IMR-90 (cell line): ENCODE measurements around the gene FERD3L. TPM values are rescaled to one million over a fixed set of nuclear protein-coding genes. Genes with fewer than 3 reads are reported as not detected.

ENCODE experiments used
- ATAC-seq: fragments of 200-7000 bp; cut with Tn5 transposase; 2 replicates; pipeline ENCODE4 v1.9.1; 2020; ENCODE audit warnings: low read depth, mild to moderate bottlenecking, moderate library complexity
- BruUV-seq: library from RNA; stranded (reverse); fragments of 400-500 nt; replicated peaks from 2 replicates; lab custom pipeline; 2021; lab: Mats Ljungman, UMichigan
- CTCF ChIA-PET: fragments of 300-600 bp; formaldehyde crosslinking; extraction: SDS; loops from one replicate; lab custom pipeline; 2021; ENCODE audit warnings: antibody characterized with exemption; lab: Yijun Ruan, JAX
- POLR2A ChIA-PET: fragments of 300-600 bp; sonication (Branson Sonifier 250); formaldehyde crosslinking; loops from one replicate; lab custom pipeline; 2022; ENCODE audit warnings: antibody characterized with exemption; ENCODE audit not compliant: unreplicated experiment; lab: Charles Lee
- DNase-seq: peaks from one replicate; pipeline ENCODE4 v3.0.0; 2013
- H2AFZ ChIP-seq: replicated peaks from 2 replicates; pipeline ENCODE3; 2013; ENCODE audit warnings: low read length, mild to moderate bottlenecking; ENCODE audit not compliant: poor library complexity
- H2AK5ac ChIP-seq: 2 replicates; pipeline ENCODE4 v1.6.1; 2013; ENCODE audit warnings: low read depth, low read length, inconsistent platforms
- H2AK9ac ChIP-seq: replicated peaks from 2 replicates; pipeline ENCODE3; 2013; ENCODE audit warnings: mild to moderate bottlenecking, low read depth, low read length, moderate library complexity; ENCODE audit not compliant: poor library complexity
- H2BK120ac ChIP-seq: 2 replicates; pipeline ENCODE4 v1.6.1; 2013; ENCODE audit warnings: low read depth, low read length, inconsistent platforms
- H2BK15ac ChIP-seq: 3 replicates; pipeline ENCODE4 v1.6.1; 2013; ENCODE audit warnings: low read depth, low read length, inconsistent platforms
- H2BK20ac ChIP-seq: 2 replicates; pipeline ENCODE4 v1.6.1; 2013; ENCODE audit warnings: low read depth, mild to moderate bottlenecking, inconsistent platforms, low read length, moderate library complexity
- H2BK5ac ChIP-seq: 2 replicates; pipeline ENCODE4 v1.6.1; 2013; ENCODE audit warnings: mild to moderate bottlenecking, low read depth, low read length, inconsistent platforms; ENCODE audit not compliant: poor library complexity, severe bottlenecking
- H3K14ac ChIP-seq: replicated peaks from 2 replicates; pipeline ENCODE4 v1.6.1; 2013; ENCODE audit warnings: low read depth, low read length, inconsistent platforms
- H3K18ac ChIP-seq: 2 replicates; pipeline ENCODE4 v1.6.1; 2013; ENCODE audit warnings: low read depth, low read length, control low read depth
- H3K23ac ChIP-seq: 2 replicates; pipeline ENCODE4 v1.6.1; 2013; ENCODE audit warnings: low read depth, low read length, inconsistent platforms
- H3K27ac ChIP-seq: 2 replicates; pipeline ENCODE4 v1.5.1; 2013; ENCODE audit warnings: mild to moderate bottlenecking, control low read depth, low read length; ENCODE audit not compliant: insufficient read depth
- H3K27me3 ChIP-seq: 2 replicates; pipeline ENCODE4 v1.6.1; 2013; ENCODE audit warnings: low read length; ENCODE audit not compliant: control insufficient read depth, insufficient read depth
- H3K36me3 ChIP-seq: 2 replicates; pipeline ENCODE4 v1.6.1; 2013; ENCODE audit warnings: low read length, mixed read lengths; ENCODE audit not compliant: control insufficient read depth, insufficient read depth
- H3K4ac ChIP-seq: 2 replicates; pipeline ENCODE4 v1.6.1; 2013; ENCODE audit warnings: low read depth, low read length, inconsistent platforms
- H3K4me1 ChIP-seq: 2 replicates; pipeline ENCODE4 v1.6.1; 2013; ENCODE audit warnings: low read length, mixed read lengths; ENCODE audit not compliant: control insufficient read depth, insufficient read depth
- H3K4me2 ChIP-seq: 2 replicates; pipeline ENCODE4 v1.6.1; 2013; ENCODE audit warnings: low read depth, mild to moderate bottlenecking, control low read depth, low read length, moderate library complexity
- H3K4me3 ChIP-seq: 2 replicates; pipeline ENCODE4 v1.5.1; 2013; ENCODE audit warnings: low read depth, mild to moderate bottlenecking, control low read depth, low read length, moderate library complexity; ENCODE audit not compliant: insufficient read depth
- H3K56ac ChIP-seq: 2 replicates; pipeline ENCODE4 v1.6.1; 2013; ENCODE audit warnings: low read length, inconsistent platforms; ENCODE audit not compliant: insufficient read depth; ENCODE audit errors: extremely low read depth
- H3K79me1 ChIP-seq, 2 experiments: 2 replicates each; pipeline ENCODE4 v1.6.1; 2013; ENCODE audit warnings: low read length in 2 of 2, inconsistent platforms in 1 of 2, low read depth in 1 of 2
- H3K9ac ChIP-seq: 2 replicates; pipeline ENCODE4 v1.6.1; 2013; ENCODE audit warnings: low read depth, low read length, control low read depth
- H3K9me1 ChIP-seq: 2 replicates; pipeline ENCODE4 v1.6.1; 2013; ENCODE audit warnings: low read length, inconsistent platforms; ENCODE audit not compliant: insufficient read depth
- H3K9me3 ChIP-seq: 2 replicates; pipeline ENCODE4 v1.6.1; 2013; ENCODE audit warnings: low read length; ENCODE audit not compliant: control insufficient read depth, insufficient read depth
- H4K20me1 ChIP-seq: 2 replicates; pipeline ENCODE4 v1.6.1; 2013; ENCODE audit warnings: low read length, inconsistent platforms; ENCODE audit not compliant: insufficient read depth
- H4K5ac ChIP-seq: 2 replicates; pipeline ENCODE4 v1.6.1; 2013; ENCODE audit warnings: mild to moderate bottlenecking, low read depth, low read length, control low read depth
- H4K8ac ChIP-seq, 2 experiments: 2 replicates each; pipeline ENCODE4 v1.6.1; 2013; ENCODE audit warnings: low read depth in 2 of 2, low read length in 2 of 2, control low read depth in 1 of 2, inconsistent platforms in 1 of 2
- H4K91ac ChIP-seq: 2 replicates; pipeline ENCODE4 v1.6.1; 2013; ENCODE audit warnings: low read depth, low read length, inconsistent platforms; ENCODE audit not compliant: insufficient read depth
- BHLHE40 ChIP-seq: fragments of 150-350 bp; IDR thresholded peaks from 2 replicates; pipeline ENCODE4 v1.6.1; 2016; ENCODE audit warnings: mild to moderate bottlenecking, low read depth, low read length
- CEBPB ChIP-seq: IDR thresholded peaks from 2 replicates; pipeline ENCODE4 v1.6.1; 2012; ENCODE audit warnings: low read depth, low read length, improper control_type of control experiment
- CHD1 ChIP-seq: IDR thresholded peaks from 2 replicates; pipeline ENCODE4 v1.6.1; 2012; ENCODE audit warnings: low read depth, low read length, improper control_type of control experiment
- CTCF ChIP-seq: conservative IDR thresholded peaks from 2 replicates; pipeline ENCODE4 v1.5.1; 2012; ENCODE audit warnings: mild to moderate bottlenecking, low read depth, low read length, improper control_type of control experiment
- ELK1 ChIP-seq: fragments of 150-350 bp; IDR thresholded peaks from 2 replicates; pipeline ENCODE4 v1.6.1; 2016; ENCODE audit warnings: low read depth, mild to moderate bottlenecking, low read length, moderate library complexity, borderline replicate concordance
- FOS ChIP-seq: fragments of 150-350 bp; IDR thresholded peaks from 2 replicates; pipeline ENCODE4 v1.6.1; 2016; ENCODE audit warnings: low read depth, low read length
- MAFK ChIP-seq: IDR thresholded peaks from 2 replicates; pipeline ENCODE4 v1.6.1; 2012; ENCODE audit warnings: low read depth, low read length, improper control_type of control experiment
- MAZ ChIP-seq: IDR thresholded peaks from 2 replicates; pipeline ENCODE4 v1.6.1; 2012; ENCODE audit warnings: low read depth, mild to moderate bottlenecking, low read length, improper control_type of control experiment, moderate library complexity, borderline replicate concordance
- NFE2L2 ChIP-seq: fragments of 150-350 bp; IDR thresholded peaks from 2 replicates; pipeline ENCODE4 v1.6.1; 2016; ENCODE audit warnings: low read depth, mild to moderate bottlenecking, low read length
- POLR2A ChIP-seq: IDR thresholded peaks from 2 replicates; pipeline ENCODE4 v1.6.1; 2012; ENCODE audit warnings: mild to moderate bottlenecking, low read depth, low read length
- RAD21 ChIP-seq: IDR thresholded peaks from 2 replicates; pipeline ENCODE4 v1.6.1; 2012; ENCODE audit warnings: low read length, improper control_type of control experiment
- RCOR1 ChIP-seq: IDR thresholded peaks from 2 replicates; pipeline ENCODE4 v1.6.1; 2012; ENCODE audit warnings: mild to moderate bottlenecking, low read length, improper control_type of control experiment; ENCODE audit not compliant: insufficient replicate concordance
- RFX5 ChIP-seq: IDR thresholded peaks from 2 replicates; pipeline ENCODE4 v1.8.0; 2012; ENCODE audit warnings: low read depth, mild to moderate bottlenecking, low read length, moderate library complexity
- SMC3 ChIP-seq: fragments of 150-350 bp; IDR thresholded peaks from 2 replicates; pipeline ENCODE4 v1.6.1; 2016; ENCODE audit warnings: low read depth, mild to moderate bottlenecking, antibody characterized with exemption, low read length, moderate library complexity
- USF2 ChIP-seq: fragments of 150-350 bp; IDR thresholded peaks from 2 replicates; pipeline ENCODE4 v1.6.1; 2017; ENCODE audit warnings: mild to moderate bottlenecking, antibody characterized with exemption, low read length, low read depth
- WGBS, 2 experiments: methylation state at CpG; one replicate each; pipeline versions ENCODE4 v1.1.5 to v1.1.7; 2013; ENCODE audit warnings: missing lambda C conversion rate in 2 of 2; ENCODE audit not compliant: insufficient read length in 1 of 2; ENCODE audit errors: extremely low coverage in 2 of 2; 5-methylcytosine and 5-hydroxymethylcytosine counted together
- dilution Hi-C: fragments of 300-500 bp; cut with HindIII; formaldehyde crosslinking; loops from one replicate; pipeline ENCODE4 v1.14.3; 2018; ENCODE audit warnings: low sequenced_read_pairs; ENCODE audit not compliant: unreplicated experiment
- in situ Hi-C: fragments of 300-500 bp; cut with MboI; formaldehyde crosslinking; loops from 3 replicates; pipeline ENCODE4 v1.14.3; 2019; ENCODE audit warnings: low sequenced_read_pairs, inconsistent platforms, mixed read lengths
- intact Hi-C: fragments of 100-400 bp; cut with micrococcal nuclease; formaldehyde crosslinking; loops from 2 replicates; pipeline ENCODE4 v1.10.0; 2022
- polyA plus RNA-seq, 3 experiments: library from polyadenylated mRNA; depleted of rRNA; stranded (reverse); fragments of >200 nt; gene quantifications; 2 replicates each; pipeline ENCODE4 v1.2.3, GENCODE V29; 2012; ENCODE audit warnings: low replicate concordance in 1 of 3
- total RNA-seq: library from RNA; depleted of rRNA; stranded (reverse); fragments of >200 nt; gene quantifications from 2 replicates; pipeline ENCODE4 v1.2.3, GENCODE V29; 2012

Gene FERD3L
- total and polyA plus RNA-seq, 2 of the 4 experiments (the other 2 are of a cell fraction) = not detected

GRCh38 chr7:19110776-19111175 is 34.4 kb downstream of the FERD3L start:
- Histone ChIP-seq H2BK20ac (no peak overlapping the region), H2AK5ac (no peak overlapping the region), H2BK15ac (no peak overlapping the region), H3K18ac (no peak overlapping the region), H3K14ac (no peak overlapping the region), H3K36me3 (no peaks in the 10 kb centered on the region; the same call in 1 of the 2 replicates), H2BK120ac (no peak overlapping the region), H3K23ac (no peak overlapping the region), H3K79me1 (peaks cover 6 to 34% of the 10 kb centered on the region in 2 experiments; a peak in 3 of 4 replicates), H3K56ac (no peak overlapping the region), H2AK9ac (no peak overlapping the region), H2BK5ac (no peak overlapping the region), H3K9me3 (no peaks in the 10 kb centered on the region), H3K9me1 (0 out of 2 replicates have a peak, but pooled peaks cover 3% of the 10 kb centered on the region), H3K4me3 (no peak overlapping the region), H4K8ac (no peak overlapping the region), H3K4me2 (no peak overlapping the region), H3K4me1 (peaks cover 7% of the 10 kb centered on the region), H3K27ac (no peak overlapping the region), H3K4ac (no peak overlapping the region), H4K5ac (no peak overlapping the region), H4K20me1 (peaks cover 3% of the 10 kb centered on the region; the same call in 1 of the 2 replicates), H3K9ac (no peak overlapping the region), H4K91ac (no peak overlapping the region), H3K27me3 (no peaks in the 10 kb centered on the region), H2AFZ (no peak overlapping the region)
- 100% methylated on average over 3 of the region's 6 CpGs; no CpG with 5 or more reads in 1 of the 2 experiments for WGBS, 2 experiments
- intact Hi-C loops = loop anchor here (10.0 kb wide), 1 partner anchor 356 kb away; no protein-coding TSS in a partner anchor
- BruUV-seq = no TSS peak
- ATAC-seq = no peak
- TF ChIP-seq CEBPB = no peak
- no peak for TF ChIP-seq FOS
- no peak for TF ChIP-seq MAZ
- no peak for TF ChIP-seq ELK1
- no peak for TF ChIP-seq USF2
- no peak for TF ChIP-seq RCOR1
- TF ChIP-seq POLR2A = no peak
- TF ChIP-seq BHLHE40 = no peak
- TF ChIP-seq SMC3 = no peak
- no peak for TF ChIP-seq NFE2L2
- no peak for TF ChIP-seq CHD1
- no peak for TF ChIP-seq CTCF
- no peak for TF ChIP-seq RAD21
- no peak for TF ChIP-seq RFX5
- no peak for TF ChIP-seq MAFK
- ChIA-PET POLR2A (no interaction called here), CTCF (no interaction called here)
- in situ Hi-C loops = loop anchor here (10.0 to 25.0 kb wide), 2 partner anchors 416 to 748 kb away; no protein-coding TSS in a partner anchor
- DNase-seq = no peak
- dilution Hi-C loops = no loop called here
